ENCODE results near the gene GOSR1.

Gene GOSR1

GRCh38 chr17:30503558-30503957 is 26.4 kb downstream of the GOSR1 start:
- TF ChIP-seq ZNF473 (tag by site-specific recombination; IDR thresholded peaks at IDR 0.05) (no peak), BCL11A (tag by site-specific recombination; IDR thresholded peaks at IDR 0.05; ENCODE audit: low read depth) (no peak), ZNF660 (tag by site-specific recombination; IDR thresholded peaks at IDR 0.05) (no peak), ZNF623 (tag by site-specific recombination; IDR thresholded peaks at IDR 0.05) (no peak), ZNF777 (tag by site-specific recombination; IDR thresholded peaks at IDR 0.05; ENCODE audit: borderline replicate concordance) (no peak), ZNF624 (tag by site-specific recombination; IDR thresholded peaks at IDR 0.05) (no peak), ZNF830 (tag by site-specific recombination; IDR thresholded peaks at IDR 0.05; ENCODE audit: low read depth) (no peak), ZBTB21 (tag by site-specific recombination; IDR thresholded peaks at IDR 0.05) (no peak), ZNF280D (tag by site-specific recombination; IDR thresholded peaks at IDR 0.05) (no peak), AEBP2 (tag by site-specific recombination; IDR thresholded peaks at IDR 0.05; ENCODE audit: borderline replicate concordance) (no peak), REST (tag by site-specific recombination; IDR thresholded peaks at IDR 0.05) (no peak), ZNF529 (tag by site-specific recombination; IDR thresholded peaks at IDR 0.05; ENCODE audit: insufficient replicate concordance) (no peak), SCRT1 (tag by site-specific recombination; IDR thresholded peaks at IDR 0.05; ENCODE audit: borderline replicate concordance) (no peak), ZNF501 (tag by site-specific recombination; IDR thresholded peaks at IDR 0.05) (no peak), ATF2 (tag by site-specific recombination; IDR thresholded peaks at IDR 0.05; ENCODE audit: low read depth) (no peak), PATZ1 (tag by site-specific recombination; IDR thresholded peaks at IDR 0.05) (no peak), ZNF621 (tag by site-specific recombination; IDR thresholded peaks at IDR 0.05) (no peak), ZNF114 (tag by site-specific recombination; IDR thresholded peaks at IDR 0.05) (no peak)
- CTCF ChIA-PET = interaction anchor here (0.7 kb wide), 1 partner anchor 26 kb away, joined by 3 read pairs; no protein-coding TSS in a partner anchor
- Histone ChIP-seq H3K4me3 (ENCODE audit: low read depth, low read length) (no peak overlapping the region), H3K4me1 (ENCODE audit: control insufficient read depth, insufficient read depth, low read length) (no peaks in the 10 kb centered on the region), H3K36me3 (ENCODE audit: control insufficient read depth in 2 of 2, insufficient read depth in 1 of 2, low read length in 2 of 2) (peaks cover 60 to 86% of the 10 kb centered on the region in 2 experiments), H3K27ac (ENCODE audit: extremely low read depth, low read depth, low read length) (no peak overlapping the region), H3K9me3 (ENCODE audit: control insufficient read depth, insufficient read depth, low read depth, low read length) (no peaks in the 10 kb centered on the region)
- POLR2A ChIA-PET = no interaction called here

Measured in HEK293 (cell line).